GM13977 (cell line): Measurements from ENCODE around the gene FARP1.

Source experiments
- DNase-seq: peaks from one replicate; pipeline ENCODE4 v3.0.0; 2012; ENCODE audit warnings: low spot score
- in situ Hi-C: fragments of 300-500 bp; cut with MboI; formaldehyde crosslinking; loops from one replicate; pipeline ENCODE4 v1.12.0; 2022; ENCODE audit warnings: low sequenced_read_pairs, low pct_unique_long_range_greater_than_20kb, mixed read lengths, inconsistent platforms; ENCODE audit not compliant: unreplicated experiment
- TF ChIP-seq, protein P1 (sequence below): IDR thresholded peaks from 2 replicates; pipeline ENCODE4 v1.5.1; 2012; ENCODE audit warnings: mild to moderate bottlenecking, control low read depth; ENCODE audit not compliant: insufficient read depth; ENCODE audit errors: extremely low read depth, missing control alignments

FARP1 gene

DNA sequence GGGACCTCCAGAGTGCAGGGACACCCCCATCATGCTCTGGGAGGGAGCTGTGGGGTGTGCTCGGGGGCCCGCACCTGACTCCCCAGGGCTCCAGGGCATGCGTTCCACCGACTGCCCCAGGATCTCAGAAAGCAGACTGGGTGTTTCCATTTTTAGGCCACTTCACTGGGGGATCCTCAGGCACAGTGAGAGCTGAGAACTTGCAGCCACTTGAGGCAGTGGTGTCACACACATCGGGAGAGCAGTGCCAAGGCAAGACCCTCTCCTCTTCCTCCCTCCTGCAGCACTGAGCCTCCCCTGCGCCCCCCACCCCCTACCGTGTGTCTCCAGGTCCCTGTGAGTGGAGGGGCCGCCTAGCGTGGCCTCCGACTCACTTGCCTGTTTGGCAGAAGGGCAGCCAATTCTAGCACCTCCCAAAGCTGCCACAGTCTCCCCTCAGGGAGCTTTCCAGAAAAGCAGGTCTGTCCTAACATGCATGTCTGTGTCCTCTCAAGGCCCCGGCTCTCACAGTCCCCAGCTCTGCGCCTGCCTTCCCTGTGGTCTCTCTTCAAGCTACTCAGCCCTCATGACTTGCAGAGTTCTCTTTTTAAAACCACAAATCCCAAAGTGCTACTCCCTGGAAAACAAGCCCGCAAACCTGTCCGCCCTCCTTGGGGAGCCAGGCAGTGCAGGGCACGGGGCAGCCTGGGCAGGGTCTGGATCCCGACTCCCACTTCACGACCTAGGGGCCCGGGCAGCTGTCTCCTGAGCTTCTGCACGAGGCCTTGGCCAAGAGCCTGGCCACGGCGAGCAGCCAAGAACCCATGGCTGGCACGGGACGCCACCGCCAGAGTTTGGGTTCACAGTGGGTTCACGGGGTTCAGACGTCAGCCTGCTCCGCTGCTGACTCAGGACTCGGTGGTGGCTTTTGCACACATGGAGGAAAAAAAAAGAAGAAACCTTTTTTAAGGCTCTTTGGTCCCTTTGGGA lies 339.9 kb downstream of the FARP1 start:
- peak; percentile 55 for DNase-seq
- in situ Hi-C loops: no loop called here
- TF ChIP-seq, protein P1, sequence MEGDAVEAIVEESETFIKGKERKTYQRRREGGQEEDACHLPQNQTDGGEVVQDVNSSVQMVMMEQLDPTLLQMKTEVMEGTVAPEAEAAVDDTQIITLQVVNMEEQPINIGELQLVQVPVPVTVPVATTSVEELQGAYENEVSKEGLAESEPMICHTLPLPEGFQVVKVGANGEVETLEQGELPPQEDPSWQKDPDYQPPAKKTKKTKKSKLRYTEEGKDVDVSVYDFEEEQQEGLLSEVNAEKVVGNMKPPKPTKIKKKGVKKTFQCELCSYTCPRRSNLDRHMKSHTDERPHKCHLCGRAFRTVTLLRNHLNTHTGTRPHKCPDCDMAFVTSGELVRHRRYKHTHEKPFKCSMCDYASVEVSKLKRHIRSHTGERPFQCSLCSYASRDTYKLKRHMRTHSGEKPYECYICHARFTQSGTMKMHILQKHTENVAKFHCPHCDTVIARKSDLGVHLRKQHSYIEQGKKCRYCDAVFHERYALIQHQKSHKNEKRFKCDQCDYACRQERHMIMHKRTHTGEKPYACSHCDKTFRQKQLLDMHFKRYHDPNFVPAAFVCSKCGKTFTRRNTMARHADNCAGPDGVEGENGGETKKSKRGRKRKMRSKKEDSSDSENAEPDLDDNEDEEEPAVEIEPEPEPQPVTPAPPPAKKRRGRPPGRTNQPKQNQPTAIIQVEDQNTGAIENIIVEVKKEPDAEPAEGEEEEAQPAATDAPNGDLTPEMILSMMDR: peak; percentile 56

DNA sequence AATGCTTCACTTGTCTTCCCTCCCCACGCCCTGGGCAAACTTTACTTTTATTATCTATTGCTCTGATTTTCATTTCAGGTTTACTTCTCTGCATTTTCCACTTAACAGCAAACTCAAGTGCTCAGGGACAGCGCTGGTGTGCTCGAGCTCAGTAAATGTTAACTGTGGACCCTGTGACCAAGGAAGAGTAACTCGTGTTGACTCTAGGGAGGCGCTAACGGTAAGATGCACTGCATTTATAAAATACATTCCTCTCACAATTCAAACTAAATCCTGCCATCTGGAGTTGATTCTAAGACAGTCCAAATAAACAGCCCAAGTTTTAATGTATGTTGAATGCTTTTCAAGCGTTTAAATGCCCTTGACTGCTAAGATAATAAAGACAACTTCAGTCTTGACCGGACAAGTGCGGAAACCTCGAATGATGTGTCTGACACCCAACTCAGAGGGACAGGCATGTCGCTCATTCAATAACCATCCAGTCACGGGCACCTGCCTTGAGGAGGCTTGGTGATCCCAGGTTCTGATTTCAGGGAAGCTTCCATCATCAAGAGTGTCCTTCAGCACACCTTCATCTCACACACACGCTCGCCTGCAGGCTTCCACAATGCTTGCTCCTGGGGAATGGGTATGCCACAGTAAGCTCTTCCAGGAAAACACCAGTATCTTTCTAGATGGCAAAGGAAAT lies 340.9 kb downstream of the FARP1 start:
- DNase-seq: no peak
- in situ Hi-C loops: no loop called here
- TF ChIP-seq, protein P1: no peak

DNA sequence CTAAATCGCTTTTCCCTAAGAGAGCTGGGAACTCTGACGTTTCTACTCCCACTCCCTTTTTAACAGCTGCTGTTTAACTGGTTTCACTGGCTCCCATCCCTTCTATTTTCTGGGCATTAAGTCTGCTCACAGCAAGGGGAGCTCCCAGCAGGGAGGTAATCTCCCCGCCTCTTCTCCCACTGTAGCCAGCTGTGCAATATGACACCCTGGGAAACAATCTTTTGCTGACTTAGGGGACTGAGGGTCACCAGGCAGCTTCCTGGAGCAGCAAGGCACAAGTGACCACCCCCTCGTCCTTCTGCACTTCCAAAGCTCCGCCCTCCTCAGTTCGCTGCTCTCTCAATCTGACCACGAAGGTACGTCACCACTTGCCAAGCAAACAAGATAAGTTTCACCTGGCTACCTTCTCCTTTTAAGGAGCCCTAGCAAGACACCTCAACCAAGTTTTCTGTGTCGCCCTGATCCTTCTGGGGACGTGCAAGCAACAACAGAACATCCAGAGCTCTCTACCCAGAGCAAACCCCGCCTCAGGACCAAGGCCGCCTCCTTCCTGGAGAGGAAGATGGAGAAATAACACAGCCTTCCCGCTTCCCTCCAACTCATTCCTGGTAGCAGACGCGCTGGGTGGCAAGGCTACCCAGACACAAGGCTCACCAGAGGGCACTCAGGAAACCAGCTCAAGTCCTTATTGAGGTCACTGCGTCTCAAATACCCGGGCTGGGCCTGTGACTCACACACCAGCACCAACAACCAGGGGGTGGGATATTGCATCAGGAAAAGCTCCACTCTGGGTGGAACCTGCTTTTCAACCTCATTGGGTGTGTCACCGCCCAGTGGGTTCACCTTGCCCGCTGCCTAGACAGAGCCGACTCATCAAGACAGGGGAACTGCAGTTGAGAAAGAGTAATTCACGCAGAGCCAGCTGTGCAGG lies 341.7 kb downstream of the FARP1 start:
- TF ChIP-seq, protein P1: no peak
- peak; percentile 69 for DNase-seq
- in situ Hi-C loops: no loop called here

DNA sequence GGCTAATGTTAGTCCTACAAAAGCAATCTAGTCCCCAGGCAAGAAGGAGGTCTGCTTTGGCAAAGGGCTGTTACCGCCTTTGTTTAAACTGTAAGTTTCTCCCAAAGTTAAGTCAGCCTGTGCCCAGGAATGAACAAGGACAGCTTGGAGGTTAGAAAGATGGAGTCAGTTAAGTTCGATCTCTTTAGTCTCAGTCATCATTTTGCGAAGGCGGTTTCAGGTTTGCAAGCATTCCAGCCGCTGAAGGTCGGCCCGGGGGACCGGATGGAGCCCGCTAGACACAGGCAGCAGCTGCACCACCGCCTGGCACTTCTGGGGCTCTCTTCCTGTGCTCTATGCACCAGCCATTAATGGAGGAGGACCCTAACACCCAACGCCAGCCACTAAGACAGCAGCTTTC lies 342.7 kb downstream of the FARP1 start:
- in situ Hi-C loops: no loop called here
- TF ChIP-seq, protein P1: no peak
- DNase-seq: no peak

DNA sequence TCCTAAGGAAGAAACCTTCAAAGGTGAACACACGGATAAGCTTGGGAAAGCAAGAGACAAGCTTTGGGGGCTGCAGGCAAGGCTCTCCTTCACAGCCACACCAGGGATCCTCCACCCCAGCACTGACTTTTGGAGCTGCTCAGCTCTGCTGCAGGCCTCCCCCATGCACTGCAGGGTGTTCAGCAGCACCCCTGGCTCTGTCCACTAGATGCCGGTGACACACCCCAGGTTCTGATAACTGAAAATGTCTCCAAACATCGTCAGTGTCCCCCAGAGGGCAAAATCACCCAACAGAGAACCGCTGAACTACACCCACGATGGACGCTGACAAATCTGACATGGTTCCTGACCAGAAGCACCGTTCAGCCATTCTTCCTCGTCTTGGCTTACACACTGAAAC lies 343.5 kb downstream of the FARP1 start:
- TF ChIP-seq, protein P1: peak; percentile 24
- no peak for DNase-seq
- in situ Hi-C loops: no loop called here

DNA sequence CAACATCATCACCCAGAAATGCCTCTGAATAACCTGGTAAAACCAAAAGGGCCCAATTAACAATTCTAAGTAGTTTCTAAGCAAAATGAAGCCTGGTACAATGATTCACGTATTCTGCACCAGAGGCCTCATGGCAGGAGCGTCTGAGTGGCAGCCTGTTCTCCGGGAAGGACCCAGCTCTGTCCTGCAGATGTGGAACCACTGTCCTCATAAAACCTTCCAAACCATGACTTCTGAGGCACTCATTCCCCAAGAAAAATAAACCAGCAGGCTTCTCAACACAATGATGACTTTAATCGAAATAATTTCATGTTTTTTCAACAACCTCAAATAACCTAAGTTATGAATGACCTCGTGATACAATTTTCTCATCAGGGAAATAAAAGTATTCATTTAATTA lies 344.1 kb downstream of the FARP1 start:
- DNase-seq: no peak
- TF ChIP-seq, protein P1: no peak
- in situ Hi-C loops: no loop called here
